SK-N-SH treated with all-trans-retinoic acid at 6 μM for 48 hours (cell line): ENCODE results near the gene TERB1.

Source experiments
- ARNTL ChIP-seq: fragments of 450-650 bp; formaldehyde crosslinking; IDR thresholded peaks from 2 replicates; pipeline ENCODE4 v1.5.0; 2020; ENCODE audit warnings: low read depth, mild to moderate bottlenecking, moderate library complexity, borderline replicate concordance
- ISL1 ChIP-seq: fragments of 250-450 bp; sonication (Bioruptor Pico); IDR thresholded peaks from 2 replicates; pipeline ENCODE4 v2.1.2; 2022; ENCODE audit warnings: mild to moderate bottlenecking, moderate library complexity
- RARB ChIP-seq: fragments of 250-450 bp; sonication (Bioruptor Pico); IDR thresholded peaks from 2 replicates; pipeline ENCODE4 v1.8.0; 2021; ENCODE audit warnings: mild to moderate bottlenecking, moderate library complexity
- TOX ChIP-seq: fragments of 250-450 bp; sonication (Bioruptor Pico); IDR thresholded peaks from 2 replicates; pipeline ENCODE4 v1.8.0; 2021; ENCODE audit warnings: mild to moderate bottlenecking, moderate library complexity, borderline replicate concordance
- ZC3H10 ChIP-seq: fragments of 250-450 bp; sonication (Bioruptor Pico); IDR thresholded peaks from 2 replicates; pipeline ENCODE4 v1.5.1; 2021; ENCODE audit warnings: mild to moderate bottlenecking, moderate library complexity
- ZFP30 ChIP-seq: fragments of 450-650 bp; formaldehyde crosslinking; IDR thresholded peaks from 2 replicates; pipeline ENCODE4 v1.5.0; 2022; ENCODE audit warnings: mild to moderate bottlenecking, moderate library complexity
- TF ChIP-seq, protein P1 (sequence below): fragments of 250-450 bp; sonication (Bioruptor Pico); IDR thresholded peaks from 2 replicates; pipeline ENCODE4 v1.8.0; 2020; ENCODE audit warnings: mild to moderate bottlenecking, moderate library complexity, borderline replicate concordance
- TF ChIP-seq, protein P2 (sequence below): fragments of 250-450 bp; sonication (Bioruptor Pico); IDR thresholded peaks from 2 replicates; pipeline ENCODE4 v1.5.1; 2020; ENCODE audit warnings: low read depth, mild to moderate bottlenecking, moderate library complexity

DNA sequence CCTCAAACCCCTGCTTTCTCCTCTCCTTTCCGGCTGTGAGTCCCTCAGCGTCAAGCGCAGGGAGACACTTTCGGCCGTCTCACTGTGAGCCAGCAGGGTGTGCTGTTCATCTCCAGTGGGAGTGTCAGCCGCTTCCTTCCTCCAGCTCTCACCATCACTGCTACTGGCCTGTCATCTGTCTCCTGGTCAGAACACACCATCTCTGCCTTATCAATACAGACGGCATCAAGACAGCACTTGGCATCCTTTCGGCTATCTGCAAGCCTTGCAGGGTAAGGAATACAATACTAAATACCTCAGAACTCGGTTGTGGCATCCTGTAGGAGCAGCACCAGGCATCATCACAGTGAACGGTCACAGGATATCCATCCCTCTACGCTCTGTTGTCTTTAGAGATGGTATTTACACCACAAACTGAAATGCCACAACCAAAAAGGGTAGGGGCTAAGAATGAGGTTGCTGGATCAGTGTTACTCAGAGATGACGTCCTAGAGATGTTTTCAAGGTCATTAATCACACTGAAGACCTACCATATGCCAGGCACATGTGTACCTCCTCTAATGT lies 84.2 kb downstream of the TERB1 start:
- TF ChIP-seq ISL1 (CRISPR knock-in tag) (no peak), TOX (no peak), RARB (CRISPR knock-in tag) (no peak), ZC3H10 (CRISPR knock-in tag) (no peak), ARNTL (CRISPR knock-in tag) (no peak), ZFP30 (CRISPR knock-in tag) (no peak)
- TF ChIP-seq, protein P1, sequence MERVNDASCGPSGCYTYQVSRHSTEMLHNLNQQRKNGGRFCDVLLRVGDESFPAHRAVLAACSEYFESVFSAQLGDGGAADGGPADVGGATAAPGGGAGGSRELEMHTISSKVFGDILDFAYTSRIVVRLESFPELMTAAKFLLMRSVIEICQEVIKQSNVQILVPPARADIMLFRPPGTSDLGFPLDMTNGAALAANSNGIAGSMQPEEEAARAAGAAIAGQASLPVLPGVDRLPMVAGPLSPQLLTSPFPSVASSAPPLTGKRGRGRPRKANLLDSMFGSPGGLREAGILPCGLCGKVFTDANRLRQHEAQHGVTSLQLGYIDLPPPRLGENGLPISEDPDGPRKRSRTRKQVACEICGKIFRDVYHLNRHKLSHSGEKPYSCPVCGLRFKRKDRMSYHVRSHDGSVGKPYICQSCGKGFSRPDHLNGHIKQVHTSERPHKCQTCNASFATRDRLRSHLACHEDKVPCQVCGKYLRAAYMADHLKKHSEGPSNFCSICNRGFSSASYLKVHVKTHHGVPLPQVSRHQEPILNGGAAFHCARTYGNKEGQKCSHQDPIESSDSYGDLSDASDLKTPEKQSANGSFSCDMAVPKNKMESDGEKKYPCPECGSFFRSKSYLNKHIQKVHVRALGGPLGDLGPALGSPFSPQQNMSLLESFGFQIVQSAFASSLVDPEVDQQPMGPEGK (CRISPR knock-in tag): no peak
- TF ChIP-seq, protein P2, sequence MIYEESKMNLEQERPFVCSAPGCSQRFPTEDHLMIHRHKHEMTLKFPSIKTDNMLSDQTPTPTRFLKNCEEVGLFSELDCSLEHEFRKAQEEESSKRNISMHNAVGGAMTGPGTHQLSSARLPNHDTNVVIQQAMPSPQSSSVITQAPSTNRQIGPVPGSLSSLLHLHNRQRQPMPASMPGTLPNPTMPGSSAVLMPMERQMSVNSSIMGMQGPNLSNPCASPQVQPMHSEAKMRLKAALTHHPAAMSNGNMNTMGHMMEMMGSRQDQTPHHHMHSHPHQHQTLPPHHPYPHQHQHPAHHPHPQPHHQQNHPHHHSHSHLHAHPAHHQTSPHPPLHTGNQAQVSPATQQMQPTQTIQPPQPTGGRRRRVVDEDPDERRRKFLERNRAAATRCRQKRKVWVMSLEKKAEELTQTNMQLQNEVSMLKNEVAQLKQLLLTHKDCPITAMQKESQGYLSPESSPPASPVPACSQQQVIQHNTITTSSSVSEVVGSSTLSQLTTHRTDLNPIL (CRISPR knock-in tag): no peak
